SK-N-MC (cell line): ENCODE data around the gene IL3RA.
"Not testable (repeated sequence)": the region's sequence is repeated elsewhere in the genome, so short reads cannot be mapped to it uniquely, and the experiment has no call there.

Experiments
- DNase-seq: peaks from one replicate; pipeline ENCODE4 v3.0.0-alpha.2; 2011; ENCODE audit warnings: low read depth, low spot score
- H3K27ac ChIP-seq: fragments of 200-600 bp; sonication (generic); 2 replicates; pipeline ENCODE4 v1.5.1; 2016; ENCODE audit warnings: mixed run types
- H3K36me3 ChIP-seq: fragments of 200-600 bp; sonication (generic); 2 replicates; pipeline ENCODE4 v1.6.1; 2017; ENCODE audit warnings: antibody characterized with exemption, low read length, mixed read lengths; ENCODE audit not compliant: insufficient read depth
- H3K4me3 ChIP-seq: fragments of 200-600 bp; sonication (generic); 2 replicates; pipeline ENCODE4 v1.5.1; 2016
- H3K9ac ChIP-seq: fragments of 200-600 bp; sonication (generic); 2 replicates; pipeline ENCODE4 v1.8.0; 2017; ENCODE audit warnings: mixed run types, mixed read lengths; ENCODE audit not compliant: insufficient read length
- H3K9me3 ChIP-seq: fragments of 200-600 bp; sonication (generic); 2 replicates; pipeline ENCODE4 v1.6.1; 2017; ENCODE audit warnings: low read depth, mild to moderate bottlenecking, antibody characterized with exemption, low read length, moderate library complexity, mixed read lengths
- EZH2 ChIP-seq: fragments of 200-600 bp; sonication (generic); IDR thresholded peaks from one replicate; pipeline ENCODE4 v1.6.1; 2017; ENCODE audit warnings: antibody characterized with exemption
- FOXP2 ChIP-seq: optimal IDR thresholded peaks from 2 replicates; pipeline ENCODE3; 2011; ENCODE audit warnings: mild to moderate bottlenecking, moderate library complexity; ENCODE audit not compliant: insufficient read depth; ENCODE audit errors: extremely low read length, control extremely low read depth
- POLR2AphosphoS5 ChIP-seq: IDR thresholded peaks from 2 replicates; pipeline ENCODE4 v1.6.1; 2012; ENCODE audit warnings: mild to moderate bottlenecking, low read depth, low read length, borderline replicate concordance

The IL3RA gene

GRCh38 chrX:1305411-1305810 lies 31.2 kb upstream of the IL3RA start:
- TF ChIP-seq EZH2 (no peak), FOXP2 (no peak), POLR2AphosphoS5 (no peak)
- Histone ChIP-seq H3K27ac (no peak overlapping the region), H3K36me3 (no peaks in the 10 kb centered on the region), H3K9me3 (no peaks in the 10 kb centered on the region), H3K4me3 (no peak overlapping the region), H3K9ac (no peak overlapping the region)
- no peak for DNase-seq

GRCh38 chrX:1306909-1307625 lies 29.5 kb upstream of the IL3RA start:
- DNase-seq, result no peak
- no peaks in the 10 kb centered on the region for H3K36me3 ChIP-seq
- TF ChIP-seq POLR2AphosphoS5, result no peak
- TF ChIP-seq FOXP2, result no peak
- TF ChIP-seq EZH2, result no peak
- H3K9ac ChIP-seq, result no peak overlapping the region
- no peak overlapping the region for H3K4me3 ChIP-seq
- no peak overlapping the region for H3K27ac ChIP-seq
- no peaks in the 10 kb centered on the region for H3K9me3 ChIP-seq

- TF ChIP-seq EZH2 (no peak), POLR2AphosphoS5 (no peak), FOXP2 (no peak)
- Histone ChIP-seq H3K9ac (no peak overlapping the region), H3K27ac (no peak overlapping the region), H3K36me3 (no peaks in the 10 kb centered on the region), H3K9me3 (no peaks in the 10 kb centered on the region), H3K4me3 (no peak overlapping the region)
- no peak for DNase-seq
Measured at GRCh38 chrX:1307626-1308340, 28.8 kb upstream of the IL3RA start.

- H3K4me3 ChIP-seq, result no peak overlapping the region
- no peaks in the 10 kb centered on the region for H3K9me3 ChIP-seq
- H3K36me3 ChIP-seq, result no peaks in the 10 kb centered on the region
- H3K27ac ChIP-seq, result no peak overlapping the region
- no peak for DNase-seq
- no peak overlapping the region for H3K9ac ChIP-seq
- TF ChIP-seq FOXP2, result no peak
Measured at GRCh38 chrX:1308476-1308875, 28.1 kb upstream of the IL3RA start.

- DNase-seq, H3K9ac ChIP-seq, H3K4me3 ChIP-seq, H3K9me3 ChIP-seq, H3K27ac ChIP-seq, H3K36me3 ChIP-seq: not testable (repeated sequence)
Measured at GRCh38 chrX:1308917-1309316, 27.7 kb upstream of the IL3RA start.

- Histone ChIP-seq H3K27ac (no peak overlapping the region), H3K36me3 (no peaks in the 10 kb centered on the region), H3K4me3 (no peak overlapping the region), H3K9me3 (no peaks in the 10 kb centered on the region), H3K9ac (no peak overlapping the region)
- TF ChIP-seq POLR2AphosphoS5, result no peak
- TF ChIP-seq FOXP2, result no peak
- no peak for TF ChIP-seq EZH2
- DNase-seq, result no peak
Measured at GRCh38 chrX:1313788-1314187, 22.8 kb upstream of the IL3RA start.

GRCh38 chrX:1316527-1316926 lies 20.1 kb upstream of the IL3RA start:
- no peak for DNase-seq
- H3K9ac ChIP-seq, result no peak overlapping the region
- H3K4me3 ChIP-seq, result no peak overlapping the region
- H3K9me3 ChIP-seq, result no peaks in the 10 kb centered on the region
- no peaks in the 10 kb centered on the region for H3K36me3 ChIP-seq
- no peak for TF ChIP-seq POLR2AphosphoS5
- no peak for TF ChIP-seq FOXP2
- no peak overlapping the region for H3K27ac ChIP-seq

- no peak for DNase-seq
- Histone ChIP-seq H3K27ac (no peak overlapping the region), H3K4me3 (no peak overlapping the region), H3K9me3 (no peaks in the 10 kb centered on the region), H3K36me3 (no peaks in the 10 kb centered on the region), H3K9ac (no peak overlapping the region)
- TF ChIP-seq EZH2 (no peak), FOXP2 (no peak), POLR2AphosphoS5 (no peak)
Measured at GRCh38 chrX:1321674-1322073, 14.9 kb upstream of the IL3RA start.

GRCh38 chrX:1322393-1322792 lies 14.2 kb upstream of the IL3RA start:
- H3K9me3 ChIP-seq, result no peaks in the 10 kb centered on the region
- H3K9ac ChIP-seq, result no peak overlapping the region
- no peak for DNase-seq
- H3K4me3 ChIP-seq, result no peak overlapping the region
- H3K36me3 ChIP-seq, result no peaks in the 10 kb centered on the region
- TF ChIP-seq POLR2AphosphoS5 (no peak), FOXP2 (no peak), EZH2 (no peak)
- H3K27ac ChIP-seq, result no peak overlapping the region
